Panc1 (cell line): ENCODE data around the gene CASD1. TPM values are rescaled to one million over a fixed set of nuclear protein-coding genes. Genes with fewer than 3 reads are reported as not detected.

Source experiments
- ATAC-seq: fragments of 200-7000 bp; cut with Tn5 transposase; 2 replicates; pipeline ENCODE4 v1.9.1; 2020; ENCODE audit warnings: mild to moderate bottlenecking, moderate library complexity
- BruUV-seq: library from RNA; stranded (reverse); fragments of 400-500 nt; replicated peaks from 2 replicates; lab custom pipeline; 2021; lab: Mats Ljungman, UMichigan
- CTCF ChIA-PET: fragments of 300-600 bp; sonication (Branson Sonifier 250); formaldehyde crosslinking; loops from one replicate; lab custom pipeline; 2022; ENCODE audit warnings: antibody characterized with exemption; lab: Charles Lee
- POLR2A ChIA-PET: fragments of 300-600 bp; sonication (Branson Sonifier 250); formaldehyde crosslinking; loops from one replicate; lab custom pipeline; 2022; ENCODE audit warnings: antibody characterized with exemption; lab: Charles Lee
- DNase-seq: peaks from one replicate; pipeline ENCODE4 v3.0.0-alpha.2; 2010; ENCODE audit warnings: low read depth, low spot score
- H3K27ac ChIP-seq: 2 replicates; pipeline ENCODE4 v1.5.1; 2011; ENCODE audit warnings: mild to moderate bottlenecking, low read length, inconsistent platforms
- H3K27me3 ChIP-seq: fragments of 200-500 bp; sonication (Bioruptor generic); 2 replicates; pipeline ENCODE4 v1.6.0; 2014; ENCODE audit warnings: low read length, inconsistent platforms; ENCODE audit not compliant: control insufficient read depth, insufficient read depth
- H3K36me3 ChIP-seq: fragments of 200-500 bp; sonication (Bioruptor generic); 2 replicates; pipeline ENCODE4 v1.5.1; 2014; ENCODE audit warnings: inconsistent platforms, mild to moderate bottlenecking, low read length, moderate library complexity; ENCODE audit not compliant: control insufficient read depth, insufficient read depth
- H3K4me1 ChIP-seq: 2 replicates; pipeline ENCODE4 v1.5.1; 2011; ENCODE audit warnings: inconsistent platforms, mild to moderate bottlenecking, low read length, moderate library complexity; ENCODE audit not compliant: control insufficient read depth, insufficient read depth
- H3K4me3 ChIP-seq, 2 experiments: 2 replicates each; pipeline ENCODE4 v1.5.1; 2011 to 2012; ENCODE audit warnings: low read depth in 2 of 2, low read length in 2 of 2, mild to moderate bottlenecking in 2 of 2, inconsistent platforms in 1 of 2, moderate library complexity in 1 of 2
- H3K9me3 ChIP-seq: fragments of 200-500 bp; sonication (Bioruptor generic); 2 replicates; pipeline ENCODE4 v1.5.1; 2014; ENCODE audit warnings: low read depth, mild to moderate bottlenecking, inconsistent platforms, low read length, moderate library complexity; ENCODE audit not compliant: control insufficient read depth, insufficient read depth
- POLR2AphosphoS5 ChIP-seq: IDR thresholded peaks from 2 replicates; pipeline ENCODE4 v1.6.1; 2012; ENCODE audit warnings: mild to moderate bottlenecking, low read depth, low read length, moderate library complexity
- SIN3A ChIP-seq: IDR thresholded peaks from 2 replicates; pipeline ENCODE4 v1.6.1; 2012; ENCODE audit warnings: low read depth, mild to moderate bottlenecking, low read length, moderate library complexity, borderline replicate concordance; ENCODE audit not compliant: insufficient read depth
- TCF7L2 ChIP-seq: IDR thresholded peaks from 2 replicates; pipeline ENCODE4 v1.6.1; 2011; ENCODE audit warnings: mild to moderate bottlenecking, low read depth, low read length, inconsistent platforms
- in situ Hi-C: cut with HindIII; loops from 2 replicates; pipeline ENCODE4 v1.10.0; 2016; ENCODE audit warnings: low sequenced_read_pairs, low pct_unique_long_range_greater_than_20kb
- intact Hi-C: fragments of 100-400 bp; cut with micrococcal nuclease; formaldehyde crosslinking; loops from one replicate; pipeline ENCODE4 v1.10.0; 2022; ENCODE audit not compliant: unreplicated experiment
- total RNA-seq: library from RNA; stranded (reverse); gene quantifications from one replicate; pipeline ENCODE4 v1.2.1, GENCODE V29; 2021; ENCODE audit not compliant: unreplicated experiment
- TF ChIP-seq, protein P1 (sequence below), 2 experiments: IDR thresholded peaks; 2 replicates each; pipeline ENCODE4 v1.6.1; 2011 to 2012; ENCODE audit warnings: low read depth in 2 of 2, control low read depth in 1 of 2, low read length in 1 of 2, mild to moderate bottlenecking in 1 of 2, moderate library complexity in 1 of 2; ENCODE audit not compliant: insufficient read depth in 1 of 2
- TF ChIP-seq, protein P2 (sequence below): fragments of 450-650 bp; IDR thresholded peaks from 2 replicates; pipeline ENCODE4 v1.5.1; 2017; ENCODE audit warnings: mild to moderate bottlenecking

CASD1 gene
- total RNA-seq, 1 experiment from 2014 or later, result 14.7 TPM

DNA sequence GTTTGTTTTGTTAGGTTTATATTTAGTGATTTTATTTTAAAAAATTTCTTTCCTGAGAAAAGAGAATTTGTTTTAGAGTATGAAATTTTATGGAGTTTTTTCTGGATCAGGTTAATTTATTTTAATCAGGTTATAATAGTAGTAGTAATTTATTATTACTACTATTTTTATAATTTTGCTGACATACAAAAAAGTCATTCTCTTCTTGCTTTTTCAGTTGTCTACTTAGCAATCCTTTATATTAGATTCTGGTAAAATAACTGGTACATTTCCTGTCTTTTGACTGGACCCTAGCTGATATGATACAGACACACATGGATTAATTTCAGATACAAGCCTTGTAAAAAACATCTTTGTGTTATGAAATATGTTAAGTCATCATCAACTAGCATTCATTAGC lies 5.3 kb downstream of the CASD1 start:
- ATAC-seq (no peak), DNase-seq (no peak)
- Histone ChIP-seq H3K27ac (no peak overlapping the region; the same call in 1 of the 2 replicates), H3K36me3 (no peaks in the 10 kb centered on the region), H3K4me1 (peaks cover 24% of the 10 kb centered on the region; the same call in 1 of the 2 replicates), H3K9me3 (no peaks in the 10 kb centered on the region), H3K27me3 (no peaks in the 10 kb centered on the region), H3K4me3 (no peak overlapping the region)
- no peak for TF ChIP-seq SIN3A
- TF ChIP-seq, protein P1, sequence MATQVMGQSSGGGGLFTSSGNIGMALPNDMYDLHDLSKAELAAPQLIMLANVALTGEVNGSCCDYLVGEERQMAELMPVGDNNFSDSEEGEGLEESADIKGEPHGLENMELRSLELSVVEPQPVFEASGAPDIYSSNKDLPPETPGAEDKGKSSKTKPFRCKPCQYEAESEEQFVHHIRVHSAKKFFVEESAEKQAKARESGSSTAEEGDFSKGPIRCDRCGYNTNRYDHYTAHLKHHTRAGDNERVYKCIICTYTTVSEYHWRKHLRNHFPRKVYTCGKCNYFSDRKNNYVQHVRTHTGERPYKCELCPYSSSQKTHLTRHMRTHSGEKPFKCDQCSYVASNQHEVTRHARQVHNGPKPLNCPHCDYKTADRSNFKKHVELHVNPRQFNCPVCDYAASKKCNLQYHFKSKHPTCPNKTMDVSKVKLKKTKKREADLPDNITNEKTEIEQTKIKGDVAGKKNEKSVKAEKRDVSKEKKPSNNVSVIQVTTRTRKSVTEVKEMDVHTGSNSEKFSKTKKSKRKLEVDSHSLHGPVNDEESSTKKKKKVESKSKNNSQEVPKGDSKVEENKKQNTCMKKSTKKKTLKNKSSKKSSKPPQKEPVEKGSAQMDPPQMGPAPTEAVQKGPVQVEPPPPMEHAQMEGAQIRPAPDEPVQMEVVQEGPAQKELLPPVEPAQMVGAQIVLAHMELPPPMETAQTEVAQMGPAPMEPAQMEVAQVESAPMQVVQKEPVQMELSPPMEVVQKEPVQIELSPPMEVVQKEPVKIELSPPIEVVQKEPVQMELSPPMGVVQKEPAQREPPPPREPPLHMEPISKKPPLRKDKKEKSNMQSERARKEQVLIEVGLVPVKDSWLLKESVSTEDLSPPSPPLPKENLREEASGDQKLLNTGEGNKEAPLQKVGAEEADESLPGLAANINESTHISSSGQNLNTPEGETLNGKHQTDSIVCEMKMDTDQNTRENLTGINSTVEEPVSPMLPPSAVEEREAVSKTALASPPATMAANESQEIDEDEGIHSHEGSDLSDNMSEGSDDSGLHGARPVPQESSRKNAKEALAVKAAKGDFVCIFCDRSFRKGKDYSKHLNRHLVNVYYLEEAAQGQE (IDR thresholded peaks at IDR 0.05; ENCODE audit: insufficient read depth in 1 of 2, low read depth in 2 of 2, low read length in 1 of 2), result no peak
- TF ChIP-seq, protein P2, sequence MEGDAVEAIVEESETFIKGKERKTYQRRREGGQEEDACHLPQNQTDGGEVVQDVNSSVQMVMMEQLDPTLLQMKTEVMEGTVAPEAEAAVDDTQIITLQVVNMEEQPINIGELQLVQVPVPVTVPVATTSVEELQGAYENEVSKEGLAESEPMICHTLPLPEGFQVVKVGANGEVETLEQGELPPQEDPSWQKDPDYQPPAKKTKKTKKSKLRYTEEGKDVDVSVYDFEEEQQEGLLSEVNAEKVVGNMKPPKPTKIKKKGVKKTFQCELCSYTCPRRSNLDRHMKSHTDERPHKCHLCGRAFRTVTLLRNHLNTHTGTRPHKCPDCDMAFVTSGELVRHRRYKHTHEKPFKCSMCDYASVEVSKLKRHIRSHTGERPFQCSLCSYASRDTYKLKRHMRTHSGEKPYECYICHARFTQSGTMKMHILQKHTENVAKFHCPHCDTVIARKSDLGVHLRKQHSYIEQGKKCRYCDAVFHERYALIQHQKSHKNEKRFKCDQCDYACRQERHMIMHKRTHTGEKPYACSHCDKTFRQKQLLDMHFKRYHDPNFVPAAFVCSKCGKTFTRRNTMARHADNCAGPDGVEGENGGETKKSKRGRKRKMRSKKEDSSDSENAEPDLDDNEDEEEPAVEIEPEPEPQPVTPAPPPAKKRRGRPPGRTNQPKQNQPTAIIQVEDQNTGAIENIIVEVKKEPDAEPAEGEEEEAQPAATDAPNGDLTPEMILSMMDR, result no peak
- no peak for TF ChIP-seq POLR2AphosphoS5
- TF ChIP-seq TCF7L2, result no peak
- intact Hi-C loops (no loop called here), in situ Hi-C loops (no loop called here)
- BruUV-seq, result no TSS peak
- ChIA-PET POLR2A (no interaction called here), CTCF (interaction anchor here (0.6 kb wide), 1 partner anchor 141 kb away, joined by 3 read pairs; the partner anchor contains the start of gene SGCE)

DNA sequence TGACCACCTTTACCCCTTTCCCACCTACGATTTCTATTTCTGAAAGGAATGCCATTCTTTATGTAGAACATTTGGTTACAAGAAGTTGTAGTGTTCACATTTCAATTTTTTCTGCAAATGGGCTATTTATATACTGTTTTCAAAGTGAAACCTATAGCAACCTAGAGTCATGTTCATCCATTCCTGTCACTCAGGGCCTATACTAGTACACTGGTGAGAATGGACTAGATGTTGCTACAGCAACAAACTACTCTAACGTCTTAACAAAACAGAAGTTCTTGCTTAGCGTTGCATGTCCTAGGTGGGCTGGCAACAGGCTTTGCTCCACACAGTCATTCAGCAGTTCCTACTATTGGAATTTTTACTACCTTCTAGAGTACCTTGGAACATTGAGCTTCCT lies 16.3 kb downstream of the CASD1 start:
- in situ Hi-C loops (no loop called here), intact Hi-C loops (no loop called here)
- no peaks in the 10 kb centered on the region; the same call in 1 of the 2 replicates for H3K36me3 ChIP-seq
- ATAC-seq, result no peak
- BruUV-seq, result no TSS peak
- no peaks in the 10 kb centered on the region for H3K4me1 ChIP-seq
- DNase-seq, result no peak
- POLR2A ChIA-PET, result no interaction called here
- H3K27me3 ChIP-seq, result no peaks in the 10 kb centered on the region
- CTCF ChIA-PET, result interaction anchor here (0.5 kb wide), 1 partner anchor 129 kb away, joined by 5 read pairs; no protein-coding TSS in a partner anchor
- TF ChIP-seq, protein P2, result no peak
- TF ChIP-seq TCF7L2 (no peak), SIN3A (no peak)
- H3K27ac ChIP-seq, result no peak overlapping the region
- no peaks in the 10 kb centered on the region for H3K9me3 ChIP-seq
- H3K4me3 ChIP-seq, result no peak overlapping the region
